ENCODE data around the gene ARMC12. TPM values are rescaled to one million over a fixed set of nuclear protein-coding genes. Genes with fewer than 3 reads are reported as not detected.

Gene ARMC12
- polyA plus RNA-seq, 1 of the 3 experiments (the other 2 are of a cell fraction), result 1.6 TPM

DNA sequence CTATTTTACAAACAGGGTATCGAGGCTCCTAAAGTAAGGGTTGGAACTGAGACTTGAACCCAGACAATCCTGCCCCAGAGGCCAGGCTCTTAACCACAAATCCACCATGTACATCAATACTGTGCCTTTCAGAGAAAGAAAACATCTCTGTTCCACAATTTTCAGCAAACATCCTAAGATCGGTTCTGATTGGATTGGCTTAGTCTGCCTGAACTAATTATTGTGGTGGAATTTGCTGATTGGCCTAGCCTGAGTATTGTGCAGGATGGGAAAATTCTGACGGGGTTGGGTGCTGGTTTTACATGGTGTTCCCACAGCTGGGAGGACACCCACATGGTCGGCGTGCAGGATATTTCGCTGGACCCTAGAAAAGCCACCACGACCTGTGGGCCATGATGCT lies 43.9 kb downstream of the ARMC12 start, which contains the start of gene CLPSL1:
TSS of gene CLPSL1 (plus strand) at position 301 of the 400 bp plus-strand sequence. CDS start at position 393, 92 bp downstream.
- Histone ChIP-seq H2AFZ (ENCODE audit: low read depth) (no peak within 1 kb of the TSS), H4K20me1 (ENCODE audit: insufficient read depth) (no peaks in the 10 kb centered on the region), H3K4me3 (ENCODE audit: low read depth in 2 of 2, low read length in 1 of 2) (no peak within 1 kb of the TSS), H3F3A (replicated peaks; ENCODE audit: insufficient read depth) (no peaks in the 10 kb centered on the region), H3K27me3 (ENCODE audit: insufficient read depth) (peaks cover 8% of the 10 kb centered on the region; the same call in 1 of the 2 replicates), H3K9me2 (no peaks in the 10 kb centered on the region), H3K27ac (ENCODE audit: low read depth in 2 of 2, low read length in 1 of 2) (no peak within 1 kb of the TSS), H3K4me2 (no peak within 1 kb of the TSS), H3K9me3 (no peaks in the 10 kb centered on the region), H3K9ac (no peak within 1 kb of the TSS), H3K36me3 (replicated peaks in 1 of 2; ENCODE audit: control insufficient read depth in 1 of 2, insufficient read depth in 2 of 2, low read length in 1 of 2) (no peaks in the 10 kb centered on the region), H3K79me2 (ENCODE audit: insufficient read depth) (no peaks in the 10 kb centered on the region), H3K4me1 (ENCODE audit: control insufficient read depth in 1 of 2, insufficient read depth in 2 of 2, low read depth in 1 of 2, low read length in 1 of 2) (peaks cover 0 to 2% of the 10 kb centered on the region in 2 experiments; a peak in 1 of 4 replicates)
- CTCF ChIA-PET, result interaction anchor here (1.3 kb wide), 1 partner anchor 44 kb away, joined by 4 read pairs; the partner anchor contains the start of gene ARMC12
- POLR2A ChIA-PET, result no interaction called here
- 73% methylated on average over 7 of the region's 7 CpGs for WGBS (ENCODE audit: low lambda C conversion rate)
- no peak for DNase-seq
- TF ChIP-seq GABPA (IDR thresholded peaks at IDR 0.05; ENCODE audit: low read depth) (no peak), EP300 (IDR thresholded peaks at IDR 0.05; ENCODE audit: borderline replicate concordance in 1 of 2, low read depth in 1 of 2, low read length in 1 of 2) (no peak), MXI1 (IDR thresholded peaks at IDR 0.05; ENCODE audit: low read depth, low read length) (no peak), POLR2AphosphoS5 (IDR thresholded peaks at IDR 0.05; ENCODE audit: low read depth, low read length) (no peak), FOXM1 (IDR thresholded peaks at IDR 0.05; ENCODE audit: low read depth) (no peak), EZH2phosphoT487 (IDR thresholded peaks at IDR 0.05; ENCODE audit: borderline replicate concordance, low read depth) (no peak), FOXJ3 (CRISPR knock-in tag; IDR thresholded peaks at IDR 0.05) (no peak), RFX5 (IDR thresholded peaks at IDR 0.05; ENCODE audit: low read length) (no peak), SMC3 (IDR thresholded peaks at IDR 0.05; ENCODE audit: low read depth, low read length) (no peak)
- TF ChIP-seq, protein P1, sequence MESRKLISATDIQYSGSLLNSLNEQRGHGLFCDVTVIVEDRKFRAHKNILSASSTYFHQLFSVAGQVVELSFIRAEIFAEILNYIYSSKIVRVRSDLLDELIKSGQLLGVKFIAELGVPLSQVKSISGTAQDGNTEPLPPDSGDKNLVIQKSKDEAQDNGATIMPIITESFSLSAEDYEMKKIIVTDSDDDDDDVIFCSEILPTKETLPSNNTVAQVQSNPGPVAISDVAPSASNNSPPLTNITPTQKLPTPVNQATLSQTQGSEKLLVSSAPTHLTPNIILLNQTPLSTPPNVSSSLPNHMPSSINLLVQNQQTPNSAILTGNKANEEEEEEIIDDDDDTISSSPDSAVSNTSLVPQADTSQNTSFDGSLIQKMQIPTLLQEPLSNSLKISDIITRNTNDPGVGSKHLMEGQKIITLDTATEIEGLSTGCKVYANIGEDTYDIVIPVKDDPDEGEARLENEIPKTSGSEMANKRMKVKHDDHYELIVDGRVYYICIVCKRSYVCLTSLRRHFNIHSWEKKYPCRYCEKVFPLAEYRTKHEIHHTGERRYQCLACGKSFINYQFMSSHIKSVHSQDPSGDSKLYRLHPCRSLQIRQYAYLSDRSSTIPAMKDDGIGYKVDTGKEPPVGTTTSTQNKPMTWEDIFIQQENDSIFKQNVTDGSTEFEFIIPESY (IDR thresholded peaks at IDR 0.05; ENCODE audit: borderline replicate concordance, low read depth), result no peak
- TF ChIP-seq, protein P2, sequence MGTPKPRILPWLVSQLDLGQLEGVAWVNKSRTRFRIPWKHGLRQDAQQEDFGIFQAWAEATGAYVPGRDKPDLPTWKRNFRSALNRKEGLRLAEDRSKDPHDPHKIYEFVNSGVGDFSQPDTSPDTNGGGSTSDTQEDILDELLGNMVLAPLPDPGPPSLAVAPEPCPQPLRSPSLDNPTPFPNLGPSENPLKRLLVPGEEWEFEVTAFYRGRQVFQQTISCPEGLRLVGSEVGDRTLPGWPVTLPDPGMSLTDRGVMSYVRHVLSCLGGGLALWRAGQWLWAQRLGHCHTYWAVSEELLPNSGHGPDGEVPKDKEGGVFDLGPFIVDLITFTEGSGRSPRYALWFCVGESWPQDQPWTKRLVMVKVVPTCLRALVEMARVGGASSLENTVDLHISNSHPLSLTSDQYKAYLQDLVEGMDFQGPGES (IDR thresholded peaks at IDR 0.05; ENCODE audit: low read depth, low read length), result no peak
- TF ChIP-seq, protein P3, sequence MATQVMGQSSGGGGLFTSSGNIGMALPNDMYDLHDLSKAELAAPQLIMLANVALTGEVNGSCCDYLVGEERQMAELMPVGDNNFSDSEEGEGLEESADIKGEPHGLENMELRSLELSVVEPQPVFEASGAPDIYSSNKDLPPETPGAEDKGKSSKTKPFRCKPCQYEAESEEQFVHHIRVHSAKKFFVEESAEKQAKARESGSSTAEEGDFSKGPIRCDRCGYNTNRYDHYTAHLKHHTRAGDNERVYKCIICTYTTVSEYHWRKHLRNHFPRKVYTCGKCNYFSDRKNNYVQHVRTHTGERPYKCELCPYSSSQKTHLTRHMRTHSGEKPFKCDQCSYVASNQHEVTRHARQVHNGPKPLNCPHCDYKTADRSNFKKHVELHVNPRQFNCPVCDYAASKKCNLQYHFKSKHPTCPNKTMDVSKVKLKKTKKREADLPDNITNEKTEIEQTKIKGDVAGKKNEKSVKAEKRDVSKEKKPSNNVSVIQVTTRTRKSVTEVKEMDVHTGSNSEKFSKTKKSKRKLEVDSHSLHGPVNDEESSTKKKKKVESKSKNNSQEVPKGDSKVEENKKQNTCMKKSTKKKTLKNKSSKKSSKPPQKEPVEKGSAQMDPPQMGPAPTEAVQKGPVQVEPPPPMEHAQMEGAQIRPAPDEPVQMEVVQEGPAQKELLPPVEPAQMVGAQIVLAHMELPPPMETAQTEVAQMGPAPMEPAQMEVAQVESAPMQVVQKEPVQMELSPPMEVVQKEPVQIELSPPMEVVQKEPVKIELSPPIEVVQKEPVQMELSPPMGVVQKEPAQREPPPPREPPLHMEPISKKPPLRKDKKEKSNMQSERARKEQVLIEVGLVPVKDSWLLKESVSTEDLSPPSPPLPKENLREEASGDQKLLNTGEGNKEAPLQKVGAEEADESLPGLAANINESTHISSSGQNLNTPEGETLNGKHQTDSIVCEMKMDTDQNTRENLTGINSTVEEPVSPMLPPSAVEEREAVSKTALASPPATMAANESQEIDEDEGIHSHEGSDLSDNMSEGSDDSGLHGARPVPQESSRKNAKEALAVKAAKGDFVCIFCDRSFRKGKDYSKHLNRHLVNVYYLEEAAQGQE (IDR thresholded peaks at IDR 0.05; ENCODE audit: low read depth, low read length), result no peak
